SK-N-SH treated with all-trans-retinoic acid at 6 μM for 48 hours (cell line): ENCODE results near the gene VMA21.

Source experiments
- ATAC-seq: fragments of 200-7000 bp; cut with Tn5 transposase; 3 replicates; pipeline ENCODE4 v1.9.1; 2020; ENCODE audit warnings: mild to moderate bottlenecking, moderate library complexity
- ARNTL ChIP-seq: fragments of 450-650 bp; formaldehyde crosslinking; IDR thresholded peaks from 2 replicates; pipeline ENCODE4 v1.5.0; 2020; ENCODE audit warnings: low read depth, mild to moderate bottlenecking, moderate library complexity, borderline replicate concordance
- CSDC2 ChIP-seq: fragments of 250-450 bp; sonication (Bioruptor Pico); IDR thresholded peaks from 2 replicates; pipeline ENCODE4 v1.5.0; 2020; ENCODE audit warnings: mild to moderate bottlenecking, moderate library complexity
- ESRRG ChIP-seq: fragments of 250-450 bp; sonication (Bioruptor Pico); IDR thresholded peaks from 2 replicates; pipeline ENCODE4 v1.6.1; 2021; ENCODE audit warnings: mild to moderate bottlenecking
- GLIS3 ChIP-seq: fragments of 250-450 bp; sonication (Bioruptor Pico); IDR thresholded peaks from 2 replicates; pipeline ENCODE4 v1.5.0; 2020; ENCODE audit warnings: mild to moderate bottlenecking, moderate library complexity
- ISL1 ChIP-seq: fragments of 250-450 bp; sonication (Bioruptor Pico); IDR thresholded peaks from 2 replicates; pipeline ENCODE4 v2.1.2; 2022; ENCODE audit warnings: mild to moderate bottlenecking, moderate library complexity
- OSR1 ChIP-seq: fragments of 250-450 bp; sonication (Bioruptor Pico); IDR thresholded peaks from 2 replicates; pipeline ENCODE4 v1.8.0; 2022; ENCODE audit warnings: moderate library complexity, mild to moderate bottlenecking, inconsistent platforms
- PPARA ChIP-seq: fragments of 250-450 bp; sonication (Bioruptor Pico); IDR thresholded peaks from 2 replicates; pipeline ENCODE4 v1.5.0; 2020; ENCODE audit warnings: mild to moderate bottlenecking, borderline replicate concordance
- RARB ChIP-seq: fragments of 250-450 bp; sonication (Bioruptor Pico); IDR thresholded peaks from 2 replicates; pipeline ENCODE4 v1.8.0; 2021; ENCODE audit warnings: mild to moderate bottlenecking, moderate library complexity
- SNAI2 ChIP-seq: fragments of 250-450 bp; sonication (Bioruptor Pico); IDR thresholded peaks from 2 replicates; pipeline ENCODE4 v1.5.0; 2020; ENCODE audit warnings: mild to moderate bottlenecking, moderate library complexity
- TOX ChIP-seq: fragments of 250-450 bp; sonication (Bioruptor Pico); IDR thresholded peaks from 2 replicates; pipeline ENCODE4 v1.8.0; 2021; ENCODE audit warnings: mild to moderate bottlenecking, moderate library complexity, borderline replicate concordance
- ZC3H10 ChIP-seq: fragments of 250-450 bp; sonication (Bioruptor Pico); IDR thresholded peaks from 2 replicates; pipeline ENCODE4 v1.5.1; 2021; ENCODE audit warnings: mild to moderate bottlenecking, moderate library complexity
- ZFP30 ChIP-seq: fragments of 450-650 bp; formaldehyde crosslinking; IDR thresholded peaks from 2 replicates; pipeline ENCODE4 v1.5.0; 2022; ENCODE audit warnings: mild to moderate bottlenecking, moderate library complexity
- ZNF565 ChIP-seq: fragments of 450-650 bp; formaldehyde crosslinking; conservative IDR thresholded peaks from 2 replicates; pipeline ENCODE4 v1.5.0; 2020; ENCODE audit warnings: low read depth, mild to moderate bottlenecking, moderate library complexity
- ZNF70 ChIP-seq: fragments of 450-650 bp; formaldehyde crosslinking; IDR thresholded peaks from 2 replicates; pipeline ENCODE4 v1.5.0; 2020; ENCODE audit warnings: mild to moderate bottlenecking, moderate library complexity
- ZNF8 ChIP-seq: fragments of 450-650 bp; formaldehyde crosslinking; IDR thresholded peaks from 2 replicates; pipeline ENCODE4 v1.5.0; 2020; ENCODE audit warnings: mild to moderate bottlenecking, moderate library complexity
- TF ChIP-seq, protein P1 (sequence below): fragments of 250-450 bp; sonication (Bioruptor Pico); IDR thresholded peaks from 2 replicates; pipeline ENCODE4 v1.8.0; 2020; ENCODE audit warnings: mild to moderate bottlenecking, moderate library complexity, borderline replicate concordance
- TF ChIP-seq, protein P2 (sequence below): fragments of 250-450 bp; sonication (Bioruptor Pico); IDR thresholded peaks from 2 replicates; pipeline ENCODE4 v1.8.0; 2021; ENCODE audit warnings: low read depth, mild to moderate bottlenecking, moderate library complexity, borderline replicate concordance
- TF ChIP-seq, protein P3 (sequence below): fragments of 250-450 bp; sonication (Bioruptor Pico); IDR thresholded peaks from 2 replicates; pipeline ENCODE4 v1.5.1; 2020; ENCODE audit warnings: low read depth, mild to moderate bottlenecking, moderate library complexity
- TF ChIP-seq, protein P4 (sequence below): fragments of 250-450 bp; sonication (Bioruptor Pico); IDR thresholded peaks from 2 replicates; pipeline ENCODE4 v1.5.0; 2020; ENCODE audit warnings: mild to moderate bottlenecking, moderate library complexity
- TF ChIP-seq, protein P5 (sequence below): fragments of 250-450 bp; sonication (Bioruptor Pico); IDR thresholded peaks from 2 replicates; pipeline ENCODE4 v1.5.1; 2021; ENCODE audit warnings: mild to moderate bottlenecking, moderate library complexity

VMA21 gene

DNA sequence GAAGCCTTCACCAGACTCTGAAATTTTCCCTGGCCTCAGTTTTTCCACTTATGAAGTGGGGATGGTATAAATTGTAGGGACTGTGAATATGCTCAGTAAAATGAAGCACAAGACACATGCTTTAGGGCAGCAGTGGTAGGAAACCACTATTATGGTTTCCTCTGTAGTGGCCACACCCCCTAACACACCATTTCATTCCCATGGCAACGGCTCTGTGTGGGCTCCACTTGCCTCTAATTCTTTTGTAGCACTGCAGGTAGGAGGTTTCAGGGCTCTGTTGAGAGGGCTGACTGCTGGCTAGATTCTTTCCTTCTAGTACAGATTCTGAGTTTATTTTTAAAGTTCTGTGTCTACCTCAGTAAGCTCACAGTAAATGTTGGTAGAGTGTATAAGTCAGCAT, 3.5 kb upstream of the VMA21 start (continued):
- TF ChIP-seq, protein P1, sequence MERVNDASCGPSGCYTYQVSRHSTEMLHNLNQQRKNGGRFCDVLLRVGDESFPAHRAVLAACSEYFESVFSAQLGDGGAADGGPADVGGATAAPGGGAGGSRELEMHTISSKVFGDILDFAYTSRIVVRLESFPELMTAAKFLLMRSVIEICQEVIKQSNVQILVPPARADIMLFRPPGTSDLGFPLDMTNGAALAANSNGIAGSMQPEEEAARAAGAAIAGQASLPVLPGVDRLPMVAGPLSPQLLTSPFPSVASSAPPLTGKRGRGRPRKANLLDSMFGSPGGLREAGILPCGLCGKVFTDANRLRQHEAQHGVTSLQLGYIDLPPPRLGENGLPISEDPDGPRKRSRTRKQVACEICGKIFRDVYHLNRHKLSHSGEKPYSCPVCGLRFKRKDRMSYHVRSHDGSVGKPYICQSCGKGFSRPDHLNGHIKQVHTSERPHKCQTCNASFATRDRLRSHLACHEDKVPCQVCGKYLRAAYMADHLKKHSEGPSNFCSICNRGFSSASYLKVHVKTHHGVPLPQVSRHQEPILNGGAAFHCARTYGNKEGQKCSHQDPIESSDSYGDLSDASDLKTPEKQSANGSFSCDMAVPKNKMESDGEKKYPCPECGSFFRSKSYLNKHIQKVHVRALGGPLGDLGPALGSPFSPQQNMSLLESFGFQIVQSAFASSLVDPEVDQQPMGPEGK = no peak

DNA sequence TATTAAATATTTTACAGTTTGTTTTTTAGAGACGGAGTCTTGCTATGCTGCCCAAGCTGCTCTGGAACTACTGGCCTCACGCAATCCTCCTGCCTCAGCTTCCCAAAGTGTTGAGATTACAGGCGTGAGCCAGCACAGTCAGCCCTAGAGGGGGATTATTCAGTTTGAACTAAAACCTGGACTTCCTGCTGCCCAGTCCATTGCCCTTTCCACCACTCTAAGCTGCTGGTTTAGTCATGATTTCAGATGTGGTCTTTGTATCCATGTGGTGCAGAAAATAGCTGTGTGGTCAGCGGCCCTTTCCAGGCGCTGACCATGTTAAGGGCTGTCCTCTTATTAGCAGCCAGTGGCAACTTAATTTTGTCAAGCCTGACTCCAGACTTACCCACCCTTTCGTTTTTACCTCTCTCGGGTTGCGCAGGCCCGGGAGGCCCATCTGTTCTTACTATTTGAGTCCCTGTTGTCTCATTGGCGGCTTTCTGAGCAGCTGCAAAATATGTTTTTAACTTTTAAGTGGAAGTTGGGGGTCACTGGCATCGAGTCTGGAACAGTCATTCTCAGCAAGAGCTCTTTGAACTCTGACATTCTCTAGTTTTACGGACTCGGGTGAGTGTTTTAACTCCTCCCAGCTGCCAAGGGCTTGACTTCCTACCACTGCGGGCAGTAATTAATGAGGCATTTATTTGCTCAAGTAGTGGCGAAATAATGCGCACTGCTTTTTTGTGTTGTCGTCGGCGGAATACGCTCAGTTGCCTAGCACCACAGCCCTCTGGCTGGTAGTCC, 773 bp upstream of the VMA21 start:
- no peak for ATAC-seq
- TF ChIP-seq, protein P2, sequence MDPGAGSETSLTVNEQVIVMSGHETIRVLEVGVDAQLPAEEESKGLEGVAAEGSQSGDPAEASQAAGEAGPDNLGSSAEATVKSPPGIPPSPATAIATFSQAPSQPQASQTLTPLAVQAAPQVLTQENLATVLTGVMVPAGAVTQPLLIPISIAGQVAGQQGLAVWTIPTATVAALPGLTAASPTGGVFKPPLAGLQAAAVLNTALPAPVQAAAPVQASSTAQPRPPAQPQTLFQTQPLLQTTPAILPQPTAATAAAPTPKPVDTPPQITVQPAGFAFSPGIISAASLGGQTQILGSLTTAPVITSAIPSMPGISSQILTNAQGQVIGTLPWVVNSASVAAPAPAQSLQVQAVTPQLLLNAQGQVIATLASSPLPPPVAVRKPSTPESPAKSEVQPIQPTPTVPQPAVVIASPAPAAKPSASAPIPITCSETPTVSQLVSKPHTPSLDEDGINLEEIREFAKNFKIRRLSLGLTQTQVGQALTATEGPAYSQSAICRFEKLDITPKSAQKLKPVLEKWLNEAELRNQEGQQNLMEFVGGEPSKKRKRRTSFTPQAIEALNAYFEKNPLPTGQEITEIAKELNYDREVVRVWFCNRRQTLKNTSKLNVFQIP (CRISPR knock-in tag) = no peak

DNA sequence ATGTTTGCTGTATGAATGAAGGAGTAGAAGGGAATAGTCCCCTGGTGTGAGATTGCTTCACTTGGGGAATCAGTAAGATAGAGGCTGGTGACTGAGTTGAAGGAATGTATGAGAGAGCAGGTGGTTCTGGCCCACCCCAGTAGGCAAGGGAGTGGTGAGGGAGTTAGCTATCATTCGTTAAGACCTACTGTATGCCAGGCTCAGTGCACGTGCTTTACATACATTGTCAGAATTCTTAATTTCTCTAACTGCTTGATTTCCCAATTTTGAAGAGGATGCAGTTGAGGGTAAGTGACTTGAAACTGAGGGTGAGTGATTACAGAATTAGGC, 700 bp downstream of the VMA21 start:
- TF ChIP-seq OSR1 (CRISPR knock-in tag) = no peak
- no peak for TF ChIP-seq PPARA (CRISPR knock-in tag)
- no peak for TF ChIP-seq ISL1
- TF ChIP-seq, protein P3, sequence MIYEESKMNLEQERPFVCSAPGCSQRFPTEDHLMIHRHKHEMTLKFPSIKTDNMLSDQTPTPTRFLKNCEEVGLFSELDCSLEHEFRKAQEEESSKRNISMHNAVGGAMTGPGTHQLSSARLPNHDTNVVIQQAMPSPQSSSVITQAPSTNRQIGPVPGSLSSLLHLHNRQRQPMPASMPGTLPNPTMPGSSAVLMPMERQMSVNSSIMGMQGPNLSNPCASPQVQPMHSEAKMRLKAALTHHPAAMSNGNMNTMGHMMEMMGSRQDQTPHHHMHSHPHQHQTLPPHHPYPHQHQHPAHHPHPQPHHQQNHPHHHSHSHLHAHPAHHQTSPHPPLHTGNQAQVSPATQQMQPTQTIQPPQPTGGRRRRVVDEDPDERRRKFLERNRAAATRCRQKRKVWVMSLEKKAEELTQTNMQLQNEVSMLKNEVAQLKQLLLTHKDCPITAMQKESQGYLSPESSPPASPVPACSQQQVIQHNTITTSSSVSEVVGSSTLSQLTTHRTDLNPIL (CRISPR knock-in tag) = no peak
- no peak for TF ChIP-seq ZNF565
- TF ChIP-seq, protein P4, sequence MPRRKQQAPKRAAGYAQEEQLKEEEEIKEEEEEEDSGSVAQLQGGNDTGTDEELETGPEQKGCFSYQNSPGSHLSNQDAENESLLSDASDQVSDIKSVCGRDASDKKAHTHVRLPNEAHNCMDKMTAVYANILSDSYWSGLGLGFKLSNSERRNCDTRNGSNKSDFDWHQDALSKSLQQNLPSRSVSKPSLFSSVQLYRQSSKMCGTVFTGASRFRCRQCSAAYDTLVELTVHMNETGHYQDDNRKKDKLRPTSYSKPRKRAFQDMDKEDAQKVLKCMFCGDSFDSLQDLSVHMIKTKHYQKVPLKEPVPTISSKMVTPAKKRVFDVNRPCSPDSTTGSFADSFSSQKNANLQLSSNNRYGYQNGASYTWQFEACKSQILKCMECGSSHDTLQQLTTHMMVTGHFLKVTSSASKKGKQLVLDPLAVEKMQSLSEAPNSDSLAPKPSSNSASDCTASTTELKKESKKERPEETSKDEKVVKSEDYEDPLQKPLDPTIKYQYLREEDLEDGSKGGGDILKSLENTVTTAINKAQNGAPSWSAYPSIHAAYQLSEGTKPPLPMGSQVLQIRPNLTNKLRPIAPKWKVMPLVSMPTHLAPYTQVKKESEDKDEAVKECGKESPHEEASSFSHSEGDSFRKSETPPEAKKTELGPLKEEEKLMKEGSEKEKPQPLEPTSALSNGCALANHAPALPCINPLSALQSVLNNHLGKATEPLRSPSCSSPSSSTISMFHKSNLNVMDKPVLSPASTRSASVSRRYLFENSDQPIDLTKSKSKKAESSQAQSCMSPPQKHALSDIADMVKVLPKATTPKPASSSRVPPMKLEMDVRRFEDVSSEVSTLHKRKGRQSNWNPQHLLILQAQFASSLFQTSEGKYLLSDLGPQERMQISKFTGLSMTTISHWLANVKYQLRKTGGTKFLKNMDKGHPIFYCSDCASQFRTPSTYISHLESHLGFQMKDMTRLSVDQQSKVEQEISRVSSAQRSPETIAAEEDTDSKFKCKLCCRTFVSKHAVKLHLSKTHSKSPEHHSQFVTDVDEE (CRISPR knock-in tag) = no peak
- TF ChIP-seq ARNTL (CRISPR knock-in tag) = no peak
- TF ChIP-seq ZFP30 (CRISPR knock-in tag) = no peak
- TF ChIP-seq, protein P1 = no peak
- no peak for TF ChIP-seq TOX (CRISPR knock-in tag)
- TF ChIP-seq ESRRG = no peak
- no peak for TF ChIP-seq ZNF8
- no peak for TF ChIP-seq RARB
- no peak for TF ChIP-seq SNAI2
- no peak for TF ChIP-seq CSDC2 (CRISPR knock-in tag)
- TF ChIP-seq GLIS3 (CRISPR knock-in tag) = no peak
- no peak for TF ChIP-seq ZNF70
- TF ChIP-seq, protein P5, sequence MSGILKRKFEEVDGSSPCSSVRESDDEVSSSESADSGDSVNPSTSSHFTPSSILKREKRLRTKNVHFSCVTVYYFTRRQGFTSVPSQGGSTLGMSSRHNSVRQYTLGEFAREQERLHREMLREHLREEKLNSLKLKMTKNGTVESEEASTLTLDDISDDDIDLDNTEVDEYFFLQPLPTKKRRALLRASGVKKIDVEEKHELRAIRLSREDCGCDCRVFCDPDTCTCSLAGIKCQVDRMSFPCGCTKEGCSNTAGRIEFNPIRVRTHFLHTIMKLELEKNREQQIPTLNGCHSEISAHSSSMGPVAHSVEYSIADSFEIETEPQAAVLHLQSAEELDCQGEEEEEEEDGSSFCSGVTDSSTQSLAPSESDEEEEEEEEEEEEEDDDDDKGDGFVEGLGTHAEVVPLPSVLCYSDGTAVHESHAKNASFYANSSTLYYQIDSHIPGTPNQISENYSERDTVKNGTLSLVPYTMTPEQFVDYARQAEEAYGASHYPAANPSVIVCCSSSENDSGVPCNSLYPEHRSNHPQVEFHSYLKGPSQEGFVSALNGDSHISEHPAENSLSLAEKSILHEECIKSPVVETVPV (CRISPR knock-in tag) = no peak
- no peak for TF ChIP-seq ZC3H10 (CRISPR knock-in tag)
- ATAC-seq = peak; percentile 39
